ENCODE measurements around the gene GALNT9.

GALNT9 gene

GRCh38 chr12:132191715-132192553 lies 137.5 kb downstream of the GALNT9 start:
- no peak for DNase-seq

- no peak for DNase-seq
These were observed 138.4 kb downstream of the GALNT9 start for GRCh38 chr12:132190834-132191500.

- no peak for DNase-seq
These were observed 139.2 kb downstream of the GALNT9 start for GRCh38 chr12:132190012-132190755.

- no peak for DNase-seq
These were observed 139.9 kb downstream of the GALNT9 start for GRCh38 chr12:132189378-132190011.

- DNase-seq: no peak
These were observed 140.5 kb downstream of the GALNT9 start for GRCh38 chr12:132188916-132189325.

GRCh38 chr12:132188451-132188901 lies 140.9 kb downstream of the GALNT9 start:
- DNase-seq: no peak

- DNase-seq: no peak
These were observed 141.5 kb downstream of the GALNT9 start for GRCh38 chr12:132187646-132188450.

GRCh38 chr12:132186857-132187620 lies 142.3 kb downstream of the GALNT9 start:
- no peak for DNase-seq

GRCh38 chr12:132186208-132186856 lies 143.1 kb downstream of the GALNT9 start:
- no peak for DNase-seq

GRCh38 chr12:132185705-132186104 lies 143.7 kb downstream of the GALNT9 start:
- no peak for DNase-seq

- no peak for DNase-seq
These were observed 146.6 kb downstream of the GALNT9 start for GRCh38 chr12:132182711-132183365.

- DNase-seq: no peak
These were observed 147.1 kb downstream of the GALNT9 start for GRCh38 chr12:132182206-132182710.

- DNase-seq: no peak
These were observed 147.7 kb downstream of the GALNT9 start for GRCh38 chr12:132181570-132182200.

- no peak for DNase-seq
These were observed 148.5 kb downstream of the GALNT9 start for GRCh38 chr12:132180648-132181546.

- no peak for DNase-seq
These were observed 149.7 kb downstream of the GALNT9 start for GRCh38 chr12:132179431-132180362.

- peak; percentile 69 for DNase-seq
These were observed 150.5 kb downstream of the GALNT9 start for GRCh38 chr12:132178801-132179401.

GRCh38 chr12:132178316-132178715 lies 151.1 kb downstream of the GALNT9 start:
- DNase-seq: no peak
